NCI-H146 (cell line): ENCODE measurements around the gene ROR1.

ENCODE experiments used
- DNase-seq: peaks from one replicate; lab custom pipeline; 2025; lab: John Stamatoyannopoulos, UW

The ROR1 gene

GRCh38 chr1:63883494-63884235 is 109.8 kb downstream of the ROR1 start:
- no peak for DNase-seq

GRCh38 chr1:63884486-63884885 is 110.7 kb downstream of the ROR1 start:
- no peak for DNase-seq

- no peak for DNase-seq
These were observed 112.1 kb downstream of the ROR1 start for GRCh38 chr1:63885899-63886298.

- DNase-seq, result no peak
These were observed 112.5 kb downstream of the ROR1 start for GRCh38 chr1:63886340-63886739.

- DNase-seq, result no peak
These were observed 114.0 kb downstream of the ROR1 start for GRCh38 chr1:63887809-63888208.

GRCh38 chr1:63888984-63889383 is 115.2 kb downstream of the ROR1 start:
- no peak for DNase-seq

GRCh38 chr1:63890468-63890867 is 116.7 kb downstream of the ROR1 start:
- no peak for DNase-seq

- DNase-seq, result no peak
These were observed 117.4 kb downstream of the ROR1 start for GRCh38 chr1:63891060-63891690.

GRCh38 chr1:63892632-63893395 is 119.0 kb downstream of the ROR1 start:
- DNase-seq, result peak; percentile 6

- no peak for DNase-seq
These were observed 120.2 kb downstream of the ROR1 start for GRCh38 chr1:63893976-63894375.

- no peak for DNase-seq
These were observed 120.9 kb downstream of the ROR1 start for GRCh38 chr1:63894627-63895265.

- no peak for DNase-seq
These were observed 122.9 kb downstream of the ROR1 start for GRCh38 chr1:63896755-63897154.

GRCh38 chr1:63898428-63899196 is 124.8 kb downstream of the ROR1 start:
- no peak for DNase-seq

GRCh38 chr1:63901094-63901493 is 127.3 kb downstream of the ROR1 start:
- no peak for DNase-seq

- no peak for DNase-seq
These were observed 129.2 kb downstream of the ROR1 start for GRCh38 chr1:63902844-63903589.

GRCh38 chr1:63903947-63904610 is 130.3 kb downstream of the ROR1 start:
- no peak for DNase-seq

- no peak for DNase-seq
These were observed 131.0 kb downstream of the ROR1 start for GRCh38 chr1:63904826-63905225.

- DNase-seq, result peak; percentile 46
These were observed 132.4 kb downstream of the ROR1 start for GRCh38 chr1:63906047-63906704.

GRCh38 chr1:63907051-63907450 is 133.2 kb downstream of the ROR1 start:
- no peak for DNase-seq

- DNase-seq, result no peak
These were observed 134.2 kb downstream of the ROR1 start for GRCh38 chr1:63908016-63908415.
